HG03135 (cell line): ENCODE data around the gene C6.

Source experiments
- ATAC-seq: cut with Tn5 transposase; IDR thresholded peaks from one replicate; pipeline ENCODE4 v1.9.1; 2021; ENCODE audit warnings: mild to moderate bottlenecking, moderate library complexity; ENCODE audit not compliant: unreplicated experiment

The C6 gene

GRCh38 chr5:41127967-41128690 lies 85.2 kb downstream of the C6 start:
- no peak for ATAC-seq

GRCh38 chr5:41122459-41122858 lies 90.9 kb downstream of the C6 start:
- ATAC-seq: no peak

GRCh38 chr5:41120600-41120999 lies 92.7 kb downstream of the C6 start:
- ATAC-seq: no peak

- ATAC-seq: no peak
These were observed 95.2 kb downstream of the C6 start for GRCh38 chr5:41118177-41118576.

- ATAC-seq: no peak
These were observed 98.1 kb downstream of the C6 start for GRCh38 chr5:41115281-41115680.

- ATAC-seq: no peak
These were observed 100.6 kb downstream of the C6 start for GRCh38 chr5:41112486-41113455.

- ATAC-seq: no peak
These were observed 104.1 kb downstream of the C6 start for GRCh38 chr5:41109186-41109585.

GRCh38 chr5:41102341-41102740 lies 111.0 kb downstream of the C6 start:
- no peak for ATAC-seq

- ATAC-seq: no peak
These were observed 115.7 kb downstream of the C6 start for GRCh38 chr5:41097642-41098041.

- ATAC-seq: no peak
These were observed 117.8 kb downstream of the C6 start for GRCh38 chr5:41095324-41096101.

GRCh38 chr5:41094871-41095270 lies 118.5 kb downstream of the C6 start:
- ATAC-seq: no peak

- no peak for ATAC-seq
These were observed 119.5 kb downstream of the C6 start for GRCh38 chr5:41093803-41094202.
